BE2C (cell line): ENCODE results near the gene MAGEB17.

Experiments
- DNase-seq: peaks from one replicate; pipeline ENCODE4 v3.0.0-alpha.2; 2020
- H3K27me3 ChIP-seq: fragments of 250-450 bp; sonication (Bioruptor Pico); 2 replicates; pipeline ENCODE4 v1.5.1; 2020; ENCODE audit warnings: mild to moderate bottlenecking
- H3K36me3 ChIP-seq: fragments of 250-450 bp; sonication (Bioruptor Pico); 2 replicates; pipeline ENCODE4 v1.5.1; 2020; ENCODE audit warnings: mild to moderate bottlenecking
- H3K4me1 ChIP-seq: fragments of 250-450 bp; sonication (Bioruptor Pico); 2 replicates; pipeline ENCODE4 v1.5.1; 2020
- H3K4me3 ChIP-seq: 2 replicates; pipeline ENCODE4 v1.5.1; 2011; ENCODE audit warnings: low read depth, low read length
- H3K9me3 ChIP-seq: fragments of 250-450 bp; sonication (Bioruptor Pico); 2 replicates; pipeline ENCODE4 v1.5.1; 2020
- TF ChIP-seq, protein P1 (sequence below): IDR thresholded peaks from 2 replicates; pipeline ENCODE4 v1.5.1; 2012; ENCODE audit warnings: mild to moderate bottlenecking, low read depth, low read length

The MAGEB17 gene

DNA sequence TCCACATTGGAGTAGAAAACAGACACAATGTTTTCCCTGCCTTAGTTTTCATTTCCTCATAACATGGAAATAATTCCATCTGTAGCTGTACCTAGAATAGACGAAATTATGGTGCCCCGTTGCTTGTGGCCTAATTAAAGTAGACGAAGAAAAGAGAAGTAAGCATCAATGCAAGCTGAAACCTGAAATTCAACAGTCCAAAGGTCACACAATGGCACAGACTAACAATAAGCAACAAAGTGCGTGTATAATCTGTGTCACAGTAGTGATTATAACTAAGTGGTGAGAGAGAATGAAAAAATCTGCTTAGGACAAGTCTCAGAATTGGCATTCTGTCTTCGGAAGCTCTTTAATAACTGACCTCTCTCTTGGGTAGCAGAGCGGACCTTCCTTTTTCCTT, 24.3 kb downstream of the MAGEB17 start:
- H3K36me3 ChIP-seq, result no peaks in the 10 kb centered on the region
- no peaks in the 10 kb centered on the region for H3K27me3 ChIP-seq
- no peaks in the 10 kb centered on the region for H3K9me3 ChIP-seq
- TF ChIP-seq, protein P1, sequence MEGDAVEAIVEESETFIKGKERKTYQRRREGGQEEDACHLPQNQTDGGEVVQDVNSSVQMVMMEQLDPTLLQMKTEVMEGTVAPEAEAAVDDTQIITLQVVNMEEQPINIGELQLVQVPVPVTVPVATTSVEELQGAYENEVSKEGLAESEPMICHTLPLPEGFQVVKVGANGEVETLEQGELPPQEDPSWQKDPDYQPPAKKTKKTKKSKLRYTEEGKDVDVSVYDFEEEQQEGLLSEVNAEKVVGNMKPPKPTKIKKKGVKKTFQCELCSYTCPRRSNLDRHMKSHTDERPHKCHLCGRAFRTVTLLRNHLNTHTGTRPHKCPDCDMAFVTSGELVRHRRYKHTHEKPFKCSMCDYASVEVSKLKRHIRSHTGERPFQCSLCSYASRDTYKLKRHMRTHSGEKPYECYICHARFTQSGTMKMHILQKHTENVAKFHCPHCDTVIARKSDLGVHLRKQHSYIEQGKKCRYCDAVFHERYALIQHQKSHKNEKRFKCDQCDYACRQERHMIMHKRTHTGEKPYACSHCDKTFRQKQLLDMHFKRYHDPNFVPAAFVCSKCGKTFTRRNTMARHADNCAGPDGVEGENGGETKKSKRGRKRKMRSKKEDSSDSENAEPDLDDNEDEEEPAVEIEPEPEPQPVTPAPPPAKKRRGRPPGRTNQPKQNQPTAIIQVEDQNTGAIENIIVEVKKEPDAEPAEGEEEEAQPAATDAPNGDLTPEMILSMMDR, result no peak
- H3K4me1 ChIP-seq, result no peaks in the 10 kb centered on the region
- no peak overlapping the region for H3K4me3 ChIP-seq
- no peak for DNase-seq

DNA sequence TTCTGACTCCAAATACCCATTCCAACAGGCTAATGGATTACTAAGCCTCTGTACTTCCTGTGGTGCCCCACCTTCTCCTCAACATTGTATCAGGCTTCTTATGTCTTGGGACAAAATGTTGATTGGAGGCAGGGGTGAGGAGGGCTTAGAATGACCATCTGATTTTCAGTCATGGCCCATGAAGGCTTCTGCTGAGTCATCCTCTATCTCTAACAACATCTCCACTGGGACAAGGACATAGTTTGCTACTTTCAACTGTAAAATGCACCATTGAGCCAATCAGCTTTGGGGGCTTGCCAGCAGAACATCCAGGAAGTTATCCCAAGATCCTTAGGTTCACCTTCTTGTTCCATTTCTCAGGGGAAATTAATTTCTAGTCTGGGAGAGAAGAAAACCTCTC, 29.5 kb downstream of the MAGEB17 start:
- no peaks in the 10 kb centered on the region for H3K27me3 ChIP-seq
- H3K36me3 ChIP-seq, result no peaks in the 10 kb centered on the region
- no peak overlapping the region for H3K4me3 ChIP-seq
- DNase-seq, result no peak
- H3K4me1 ChIP-seq, result no peaks in the 10 kb centered on the region
- TF ChIP-seq, protein P1, result no peak
- no peaks in the 10 kb centered on the region for H3K9me3 ChIP-seq

DNA sequence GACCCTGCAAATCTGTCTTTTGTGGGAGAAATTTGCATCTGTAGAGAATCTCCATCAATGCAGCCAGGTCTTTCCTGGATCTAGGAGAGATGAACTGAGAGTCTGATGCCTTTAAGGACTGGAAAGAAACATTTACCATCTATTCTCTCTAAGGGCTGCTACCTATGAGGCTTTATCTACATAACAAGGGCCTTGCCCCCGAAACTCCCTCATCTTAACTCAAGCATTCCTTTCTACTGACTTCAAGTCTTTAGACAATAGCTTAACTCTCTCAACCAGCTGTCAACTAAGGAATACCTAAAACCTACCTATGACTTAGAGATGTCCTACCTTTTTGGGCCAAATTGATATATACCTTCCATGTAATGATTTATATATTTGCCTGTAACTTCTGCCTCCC, 32.1 kb downstream of the MAGEB17 start:
- no peaks in the 10 kb centered on the region for H3K9me3 ChIP-seq
- TF ChIP-seq, protein P1, result no peak
- DNase-seq, result no peak
- no peaks in the 10 kb centered on the region for H3K27me3 ChIP-seq
- H3K36me3 ChIP-seq, result no peaks in the 10 kb centered on the region
- no peaks in the 10 kb centered on the region for H3K4me1 ChIP-seq
- H3K4me3 ChIP-seq, result no peak overlapping the region

DNA sequence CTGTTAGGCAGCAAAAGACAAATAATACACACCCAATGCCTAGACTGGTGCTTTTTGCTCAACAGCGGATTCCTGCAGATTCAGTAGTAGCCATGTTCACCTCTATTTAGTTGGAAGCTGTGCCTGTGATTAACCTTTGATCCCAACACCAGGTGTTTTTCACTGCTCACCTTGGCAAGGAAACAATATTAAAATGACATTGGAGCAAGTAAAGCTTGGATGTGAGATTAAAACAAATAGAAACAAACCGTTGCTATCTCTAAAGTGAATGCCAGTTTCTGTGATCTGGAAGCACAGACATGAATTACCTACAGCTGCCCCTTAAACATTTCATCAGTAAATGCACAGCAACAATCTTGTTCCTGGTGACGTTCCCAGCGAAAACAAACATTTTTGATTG, 35.7 kb downstream of the MAGEB17 start:
- no peaks in the 10 kb centered on the region for H3K27me3 ChIP-seq
- no peaks in the 10 kb centered on the region for H3K9me3 ChIP-seq
- TF ChIP-seq, protein P1, result no peak
- H3K4me3 ChIP-seq, result no peak overlapping the region
- no peaks in the 10 kb centered on the region for H3K4me1 ChIP-seq
- no peaks in the 10 kb centered on the region for H3K36me3 ChIP-seq
- no peak for DNase-seq

DNA sequence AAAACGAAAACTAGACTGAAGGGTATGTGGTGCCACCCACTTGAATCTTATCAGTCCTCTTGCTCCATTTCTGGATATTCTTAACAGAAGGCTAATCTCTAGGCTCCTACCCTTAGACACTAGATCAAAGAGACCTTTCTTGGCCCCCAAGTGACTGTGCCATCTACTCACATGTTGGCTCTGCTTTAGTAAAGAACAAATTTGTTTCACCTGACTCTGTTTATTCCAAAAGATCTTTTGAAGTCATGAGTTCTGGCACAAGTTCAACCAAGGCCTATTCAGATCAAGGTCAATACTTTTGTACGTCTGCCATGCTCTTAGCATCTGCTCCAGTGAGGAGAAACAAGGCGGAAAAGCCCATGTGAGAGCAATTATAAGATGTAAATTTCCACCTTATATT, 37.3 kb downstream of the MAGEB17 start:
- TF ChIP-seq, protein P1, result no peak
- H3K36me3 ChIP-seq, result no peaks in the 10 kb centered on the region
- H3K27me3 ChIP-seq, result no peaks in the 10 kb centered on the region
- no peaks in the 10 kb centered on the region for H3K9me3 ChIP-seq
- H3K4me1 ChIP-seq, result no peaks in the 10 kb centered on the region
- no peak overlapping the region for H3K4me3 ChIP-seq
- DNase-seq, result no peak

DNA sequence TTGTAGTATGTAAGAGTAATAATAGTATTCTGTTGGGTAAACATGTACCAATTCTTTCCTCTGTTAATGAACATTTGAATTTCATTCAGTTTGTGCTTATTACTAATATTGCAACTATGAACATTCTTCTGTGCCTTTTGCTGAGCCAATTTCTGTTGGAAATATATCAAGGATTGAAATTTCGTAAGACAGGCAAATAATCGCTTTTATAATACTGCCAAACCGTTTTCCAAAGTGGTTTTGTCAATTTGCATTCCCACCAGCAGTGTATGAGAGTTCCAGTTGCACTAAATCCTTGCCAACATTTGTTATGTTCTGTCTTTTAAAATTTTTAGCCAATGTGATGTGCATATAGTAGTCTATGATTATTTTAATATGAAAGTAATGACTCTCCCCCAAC, 38.6 kb downstream of the MAGEB17 start:
- Histone ChIP-seq H3K36me3 (no peaks in the 10 kb centered on the region), H3K9me3 (no peaks in the 10 kb centered on the region), H3K4me1 (no peaks in the 10 kb centered on the region), H3K4me3 (no peak overlapping the region), H3K27me3 (no peaks in the 10 kb centered on the region)
- DNase-seq, result no peak
- TF ChIP-seq, protein P1, result no peak
